Muscle layer of duodenum (tissue), 2 donors: Measurements from ENCODE around the gene CDO1.

ENCODE experiments used
- H3K27ac ChIP-seq: one replicate; pipeline ENCODE4 v1.7.0; 2013; ENCODE audit warnings: mild to moderate bottlenecking, low read length
- H3K27me3 ChIP-seq: one replicate; pipeline ENCODE4 v1.7.0; 2013; ENCODE audit warnings: low read depth, mild to moderate bottlenecking, control low read depth, low read length
- H3K36me3 ChIP-seq, 2 donors: one replicate each; pipeline ENCODE4 v1.7.0; 2013; ENCODE audit warnings: low read length in 2 of 2, control low read depth in 1 of 2, mild to moderate bottlenecking in 1 of 2; ENCODE audit not compliant: insufficient read depth in 2 of 2, control insufficient read depth in 1 of 2
- H3K4me1 ChIP-seq, 2 donors: one replicate each; pipeline ENCODE4 v1.7.0; 2013; ENCODE audit warnings: low read length in 2 of 2, mild to moderate bottlenecking in 2 of 2, control low read depth in 1 of 2, moderate library complexity in 1 of 2; ENCODE audit not compliant: insufficient read depth in 2 of 2, control insufficient read depth in 1 of 2
- H3K4me3 ChIP-seq, 2 donors: one replicate each; pipeline ENCODE4 v1.7.0; 2013; ENCODE audit warnings: low read length in 2 of 2, low read depth in 1 of 2, mild to moderate bottlenecking in 1 of 2
- H3K9me3 ChIP-seq, 2 donors: one replicate each; pipeline ENCODE4 v1.7.0; 2013; ENCODE audit warnings: low read length in 2 of 2, control low read depth in 1 of 2, mild to moderate bottlenecking in 1 of 2; ENCODE audit not compliant: control insufficient read depth in 1 of 2
- donor health status: healthy.

The CDO1 gene

GRCh38 chr5:115816226-115817081, at the start of gene CDO1:
TSS of gene CDO1 (minus strand) at chr5:115816659. CDS start at chr5:115816397, 262 bp downstream.
- H3K4me1 ChIP-seq: peaks cover 0 to 13% of the 10 kb centered on the region in 2 donors
- H3K4me3 ChIP-seq: peak within 1 kb of the TSS; percentile 74 to 91
- peaks cover 31% of the 10 kb centered on the region for H3K27me3 ChIP-seq
- H3K27ac ChIP-seq: no peak within 1 kb of the TSS
- no peaks in the 10 kb centered on the region for H3K36me3 ChIP-seq
- H3K9me3 ChIP-seq: peaks cover 0 to 4% of the 10 kb centered on the region in 2 donors

- Histone ChIP-seq H3K27me3 (no peaks in the 10 kb centered on the region), H3K4me3 (no peak overlapping the region), H3K36me3 (no peaks in the 10 kb centered on the region), H3K4me1 (peaks cover 9 to 17% of the 10 kb centered on the region in 2 donors), H3K9me3 (no peaks in the 10 kb centered on the region), H3K27ac (no peak overlapping the region)
These were observed 42.9 kb upstream of the CDO1 start for GRCh38 chr5:115859378-115859777.

GRCh38 chr5:115858396-115858795, 41.9 kb upstream of the CDO1 start:
- no peaks in the 10 kb centered on the region for H3K27me3 ChIP-seq
- no peaks in the 10 kb centered on the region for H3K36me3 ChIP-seq
- H3K27ac ChIP-seq: no peak overlapping the region
- H3K4me3 ChIP-seq: no peak overlapping the region
- H3K9me3 ChIP-seq: no peaks in the 10 kb centered on the region
- peaks cover 9 to 17% of the 10 kb centered on the region in 2 donors for H3K4me1 ChIP-seq

- Histone ChIP-seq H3K9me3 (no peaks in the 10 kb centered on the region), H3K27ac (no peak overlapping the region), H3K27me3 (no peaks in the 10 kb centered on the region)
These were observed 41.3 kb upstream of the CDO1 start for GRCh38 chr5:115857626-115858349.

GRCh38 chr5:115857057-115857479, 40.6 kb upstream of the CDO1 start:
- no peak overlapping the region for H3K4me3 ChIP-seq
- no peaks in the 10 kb centered on the region for H3K27me3 ChIP-seq
- no peaks in the 10 kb centered on the region for H3K9me3 ChIP-seq
- no peaks in the 10 kb centered on the region for H3K36me3 ChIP-seq
- no peak overlapping the region for H3K27ac ChIP-seq
- H3K4me1 ChIP-seq: peaks cover 9 to 17% of the 10 kb centered on the region in 2 donors

More at GRCh38 chr5:115857626-115858349, 41.3 kb upstream of the CDO1 start:
- H3K4me3 ChIP-seq: no peak overlapping the region
- H3K4me1 ChIP-seq: peaks cover 9 to 17% of the 10 kb centered on the region in 2 donors
- H3K36me3 ChIP-seq: no peaks in the 10 kb centered on the region

GRCh38 chr5:115855959-115856358, 39.5 kb upstream of the CDO1 start:
- no peak overlapping the region for H3K4me3 ChIP-seq
- no peaks in the 10 kb centered on the region for H3K27me3 ChIP-seq
- H3K36me3 ChIP-seq: no peaks in the 10 kb centered on the region
- H3K9me3 ChIP-seq: no peaks in the 10 kb centered on the region
- H3K27ac ChIP-seq: no peak overlapping the region
- H3K4me1 ChIP-seq: peaks cover 9 to 23% of the 10 kb centered on the region in 2 donors

- Histone ChIP-seq H3K27ac (no peak overlapping the region), H3K4me1 (peaks cover 9 to 30% of the 10 kb centered on the region in 2 donors), H3K36me3 (no peaks in the 10 kb centered on the region), H3K4me3 (no peak overlapping the region), H3K27me3 (no peaks in the 10 kb centered on the region), H3K9me3 (no peaks in the 10 kb centered on the region)
These were observed 37.7 kb upstream of the CDO1 start for GRCh38 chr5:115854139-115854538.

- Histone ChIP-seq H3K4me1 (peaks cover 0 to 12% of the 10 kb centered on the region in 2 donors), H3K36me3 (no peaks in the 10 kb centered on the region), H3K27ac (no peak overlapping the region), H3K4me3 (peak overlapping the region in 1 of 2 donors; percentile 3), H3K27me3 (no peaks in the 10 kb centered on the region), H3K9me3 (no peaks in the 10 kb centered on the region)
These were observed 34.4 kb upstream of the CDO1 start for GRCh38 chr5:115850744-115851416.

GRCh38 chr5:115849258-115849798, 32.9 kb upstream of the CDO1 start:
- Histone ChIP-seq H3K27me3 (no peaks in the 10 kb centered on the region), H3K27ac (no peak overlapping the region), H3K9me3 (no peaks in the 10 kb centered on the region), H3K4me3 (no peak overlapping the region), H3K36me3 (no peaks in the 10 kb centered on the region), H3K4me1 (peaks cover 0 to 16% of the 10 kb centered on the region in 2 donors)

- Histone ChIP-seq H3K27ac (no peak overlapping the region), H3K36me3 (no peaks in the 10 kb centered on the region), H3K4me1 (peaks cover 6 to 32% of the 10 kb centered on the region in 2 donors), H3K27me3 (no peaks in the 10 kb centered on the region), H3K9me3 (no peaks in the 10 kb centered on the region), H3K4me3 (no peak overlapping the region)
These were observed 30.8 kb upstream of the CDO1 start for GRCh38 chr5:115847290-115847689.
